Measurements from ENCODE around the gene ZNF329.

GRCh38 chr19:58097349-58097748 lies 53.2 kb downstream of the ZNF329 start:
- TF ChIP-seq CTCF (IDR thresholded peaks at IDR 0.05; ENCODE audit: insufficient read depth, low read length, poor library complexity, severe bottlenecking) (no peak), EZH2phosphoT487 (conservative IDR thresholded peaks at IDR 0.05; ENCODE audit: low read length) (no peak)

Data from SU-DHL-6 (cell line).